Sigmoid colon (tissue), 4 donors: ENCODE results near the gene NUFIP2.

Source experiments
- CTCF ChIP-seq, 4 experiments: fragments of 450-650 bp in 3 of 4; fragments of 200-600 bp in 1 of 4; IDR thresholded peaks; one replicate each; pipeline ENCODE4 v1.5.1; 2016 to 2019; ENCODE audit warnings: antibody characterized with exemption in 4 of 4, mild to moderate bottlenecking in 3 of 4, moderate library complexity in 2 of 4
- EP300 ChIP-seq, 4 donors: sonication (generic); formaldehyde crosslinking; IDR thresholded peaks; one replicate each; pipeline ENCODE4 v1.6.1; 2017; ENCODE audit warnings: antibody characterized with exemption in 4 of 4
- POLR2A ChIP-seq, 2 donors: fragments of 450-650 bp; IDR thresholded peaks; one replicate each; pipeline ENCODE4 v1.6.1; 2016; ENCODE audit warnings: antibody characterized with exemption in 2 of 2, mild to moderate bottlenecking in 2 of 2, moderate library complexity in 2 of 2
- POLR2AphosphoS5 ChIP-seq, 4 donors: sonication (generic); formaldehyde crosslinking; IDR thresholded peaks; one replicate each; pipeline ENCODE4 v1.6.1; 2017; ENCODE audit warnings: antibody characterized with exemption in 4 of 4

GRCh38 chr17:29326023-29326813, 32.3 kb upstream of the NUFIP2 start:
- TF ChIP-seq CTCF (IDR thresholded peaks at IDR 0.05) (no peak), POLR2A (IDR thresholded peaks at IDR 0.05) (no peak), POLR2AphosphoS5 (IDR thresholded peaks at IDR 0.05) (no peak), EP300 (IDR thresholded peaks at IDR 0.05) (no peak)
